ENCODE data around the gene BHLHE41.

DNA sequence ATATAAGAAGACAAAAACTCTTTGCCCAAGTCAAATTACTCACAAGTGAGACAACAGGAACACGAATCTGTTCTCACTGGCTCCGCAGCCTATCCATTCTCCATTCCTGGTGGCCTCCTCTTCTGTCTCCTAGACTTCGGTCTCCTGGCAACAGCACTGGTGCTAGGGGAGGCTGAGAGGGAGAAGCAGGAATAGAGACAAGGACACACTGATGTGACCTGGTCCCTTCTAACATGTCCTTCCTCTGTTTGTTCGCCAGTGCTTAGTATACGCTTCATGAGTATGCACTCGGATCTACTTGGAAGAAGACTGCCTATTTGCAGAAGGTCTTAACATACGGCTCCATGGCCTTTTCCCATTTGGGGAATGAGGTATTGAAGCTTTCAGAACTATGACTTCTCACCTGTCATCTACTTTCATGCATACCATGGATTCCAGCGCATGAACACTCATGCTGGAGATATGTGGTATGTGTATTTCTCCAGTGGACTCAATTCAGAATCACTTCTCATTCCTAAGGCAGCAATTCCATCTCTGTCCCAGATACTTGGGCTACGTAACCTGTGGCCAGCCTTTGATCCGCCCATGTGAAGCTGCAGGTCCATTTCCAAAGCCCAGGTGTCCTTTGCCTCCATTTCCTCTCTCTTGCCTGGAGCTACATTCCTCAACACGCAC is 33.9 kb downstream of the BHLHE41 start:
- TF ChIP-seq, protein P1, sequence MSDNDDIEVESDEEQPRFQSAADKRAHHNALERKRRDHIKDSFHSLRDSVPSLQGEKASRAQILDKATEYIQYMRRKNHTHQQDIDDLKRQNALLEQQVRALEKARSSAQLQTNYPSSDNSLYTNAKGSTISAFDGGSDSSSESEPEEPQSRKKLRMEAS (IDR thresholded peaks at IDR 0.05; ENCODE audit: low read depth) = no peak
- TF ChIP-seq, protein P2, sequence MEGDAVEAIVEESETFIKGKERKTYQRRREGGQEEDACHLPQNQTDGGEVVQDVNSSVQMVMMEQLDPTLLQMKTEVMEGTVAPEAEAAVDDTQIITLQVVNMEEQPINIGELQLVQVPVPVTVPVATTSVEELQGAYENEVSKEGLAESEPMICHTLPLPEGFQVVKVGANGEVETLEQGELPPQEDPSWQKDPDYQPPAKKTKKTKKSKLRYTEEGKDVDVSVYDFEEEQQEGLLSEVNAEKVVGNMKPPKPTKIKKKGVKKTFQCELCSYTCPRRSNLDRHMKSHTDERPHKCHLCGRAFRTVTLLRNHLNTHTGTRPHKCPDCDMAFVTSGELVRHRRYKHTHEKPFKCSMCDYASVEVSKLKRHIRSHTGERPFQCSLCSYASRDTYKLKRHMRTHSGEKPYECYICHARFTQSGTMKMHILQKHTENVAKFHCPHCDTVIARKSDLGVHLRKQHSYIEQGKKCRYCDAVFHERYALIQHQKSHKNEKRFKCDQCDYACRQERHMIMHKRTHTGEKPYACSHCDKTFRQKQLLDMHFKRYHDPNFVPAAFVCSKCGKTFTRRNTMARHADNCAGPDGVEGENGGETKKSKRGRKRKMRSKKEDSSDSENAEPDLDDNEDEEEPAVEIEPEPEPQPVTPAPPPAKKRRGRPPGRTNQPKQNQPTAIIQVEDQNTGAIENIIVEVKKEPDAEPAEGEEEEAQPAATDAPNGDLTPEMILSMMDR (IDR thresholded peaks at IDR 0.05) = no peak
- TF ChIP-seq, protein P3, sequence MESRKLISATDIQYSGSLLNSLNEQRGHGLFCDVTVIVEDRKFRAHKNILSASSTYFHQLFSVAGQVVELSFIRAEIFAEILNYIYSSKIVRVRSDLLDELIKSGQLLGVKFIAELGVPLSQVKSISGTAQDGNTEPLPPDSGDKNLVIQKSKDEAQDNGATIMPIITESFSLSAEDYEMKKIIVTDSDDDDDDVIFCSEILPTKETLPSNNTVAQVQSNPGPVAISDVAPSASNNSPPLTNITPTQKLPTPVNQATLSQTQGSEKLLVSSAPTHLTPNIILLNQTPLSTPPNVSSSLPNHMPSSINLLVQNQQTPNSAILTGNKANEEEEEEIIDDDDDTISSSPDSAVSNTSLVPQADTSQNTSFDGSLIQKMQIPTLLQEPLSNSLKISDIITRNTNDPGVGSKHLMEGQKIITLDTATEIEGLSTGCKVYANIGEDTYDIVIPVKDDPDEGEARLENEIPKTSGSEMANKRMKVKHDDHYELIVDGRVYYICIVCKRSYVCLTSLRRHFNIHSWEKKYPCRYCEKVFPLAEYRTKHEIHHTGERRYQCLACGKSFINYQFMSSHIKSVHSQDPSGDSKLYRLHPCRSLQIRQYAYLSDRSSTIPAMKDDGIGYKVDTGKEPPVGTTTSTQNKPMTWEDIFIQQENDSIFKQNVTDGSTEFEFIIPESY (IDR thresholded peaks at IDR 0.05; ENCODE audit: borderline replicate concordance, low read depth) = no peak
- TF ChIP-seq EP300 (IDR thresholded peaks at IDR 0.05; ENCODE audit: borderline replicate concordance in 1 of 2, low read depth in 1 of 2, low read length in 1 of 2) (no peak), JUND (IDR thresholded peaks at IDR 0.05) (no peak; the same call in 1 of the 2 replicates), RFX5 (IDR thresholded peaks at IDR 0.05; ENCODE audit: low read length) (no peak), GABPA (IDR thresholded peaks at IDR 0.05; ENCODE audit: low read depth) (no peak), TEAD4 (IDR thresholded peaks at IDR 0.05; ENCODE audit: borderline replicate concordance, insufficient read depth) (no peak), SMC3 (IDR thresholded peaks at IDR 0.05; ENCODE audit: low read depth, low read length) (no peak), MXI1 (IDR thresholded peaks at IDR 0.05; ENCODE audit: low read depth, low read length) (no peak), RAD21 (IDR thresholded peaks at IDR 0.05; ENCODE audit: low read length) (no peak), POLR2AphosphoS5 (IDR thresholded peaks at IDR 0.05; ENCODE audit: low read depth, low read length) (no peak), TAF1 (IDR thresholded peaks at IDR 0.05; ENCODE audit: borderline replicate concordance, low read depth, low read length) (no peak)
- TF ChIP-seq, protein P4, sequence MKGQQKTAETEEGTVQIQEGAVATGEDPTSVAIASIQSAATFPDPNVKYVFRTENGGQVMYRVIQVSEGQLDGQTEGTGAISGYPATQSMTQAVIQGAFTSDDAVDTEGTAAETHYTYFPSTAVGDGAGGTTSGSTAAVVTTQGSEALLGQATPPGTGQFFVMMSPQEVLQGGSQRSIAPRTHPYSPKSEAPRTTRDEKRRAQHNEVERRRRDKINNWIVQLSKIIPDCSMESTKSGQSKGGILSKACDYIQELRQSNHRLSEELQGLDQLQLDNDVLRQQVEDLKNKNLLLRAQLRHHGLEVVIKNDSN (IDR thresholded peaks at IDR 0.05; ENCODE audit: borderline replicate concordance, low read depth) = no peak
